Stomach (tissue), 9 donors: ENCODE data around the gene CNOT9. TPM values are rescaled to one million over a fixed set of nuclear protein-coding genes. Genes with fewer than 3 reads are reported as not detected.

Experiments used
- DNase-seq, 2 donors: peaks; one replicate each; pipeline versions ENCODE4 v3.0.0 to v3.0.0-alpha.2; 2013 to 2019
- H3K27ac ChIP-seq, 5 donors: fragments of 200-600 bp in 4 of 5; sonication (generic) in 4 of 5; one replicate each; pipeline ENCODE4 v1.5.1; 2013 to 2019; ENCODE audit warnings: mild to moderate bottlenecking in 1 of 5, moderate library complexity in 1 of 5
- H3K27me3 ChIP-seq, 3 donors: fragments of 200-600 bp; sonication (generic); one replicate each; pipeline ENCODE4 v1.5.1; 2017 to 2019; ENCODE audit warnings: mixed run types in 1 of 3
- H3K36me3 ChIP-seq, 4 donors: fragments of 200-600 bp; sonication (generic); 1 replicate in 3 of 4; 2 replicates in 1 of 4; pipeline ENCODE4 v1.5.1; 2016 to 2019
- H3K4me1 ChIP-seq, 4 donors: fragments of 200-600 bp; sonication (generic); one replicate each; pipeline ENCODE4 v1.5.1; 2016 to 2019
- H3K4me3 ChIP-seq, 4 donors: fragments of 200-600 bp; sonication (generic) in 3 of 4; one replicate each; pipeline ENCODE4 v1.5.1; 2016 to 2019; ENCODE audit warnings: mild to moderate bottlenecking in 1 of 4
- H3K9me3 ChIP-seq, 4 donors: fragments of 200-600 bp; sonication (generic); one replicate each; pipeline ENCODE4 v1.5.1; 2016 to 2019
- CTCF ChIP-seq, 7 experiments: fragments of 450-650 bp in 4 of 7; fragments of 200-600 bp in 3 of 7; sonication (generic) in 3 of 7; IDR thresholded peaks; one replicate each; pipeline ENCODE4 v1.5.1; 2016 to 2019; ENCODE audit warnings: antibody characterized with exemption in 7 of 7, control low read depth in 2 of 7, mild to moderate bottlenecking in 1 of 7
- EP300 ChIP-seq: sonication (generic); formaldehyde crosslinking; IDR thresholded peaks from one replicate; pipeline ENCODE4 v1.6.1; 2017; ENCODE audit warnings: antibody characterized with exemption
- POLR2A ChIP-seq, 4 donors: fragments of 450-650 bp; IDR thresholded peaks; one replicate each; pipeline ENCODE4 v1.6.1; 2016; ENCODE audit warnings: antibody characterized with exemption in 4 of 4, control low read depth in 2 of 4, mild to moderate bottlenecking in 1 of 4, moderate library complexity in 1 of 4
- POLR2AphosphoS5 ChIP-seq, 3 donors: sonication (generic); formaldehyde crosslinking; IDR thresholded peaks; one replicate each; pipeline ENCODE4 v1.6.1; 2016; ENCODE audit warnings: antibody characterized with exemption in 3 of 3
- WGBS, 5 donors: extraction: QIAGEN DNeasy Blood & Tissue Kit in 3 of 5; methylation state at CpG; one replicate each; pipeline versions ENCODE4 v1.1.5 to v1.1.7; 2013 to 2018; 5-methylcytosine and 5-hydroxymethylcytosine counted together
- intact Hi-C: fragments of 100-400 bp; cut with DNase I; formaldehyde crosslinking; loops from one replicate; pipeline ENCODE4 v1.15.1; 2023; ENCODE audit warnings: low total_unique reads
- polyA plus RNA-seq, 3 donors: library from polyadenylated mRNA; stranded (reverse); fragments of 200-250 nt; gene quantifications; one replicate each; pipeline ENCODE4 v1.2.3, GENCODE V29; 2013
- total RNA-seq, 5 donors: library from RNA; depleted of rRNA; stranded (reverse); fragments of >200 nt; gene quantifications; one replicate each; pipeline versions ENCODE4 v1.1.0 to v1.2.3, GENCODE V29; 2014 to 2016
- donor health status: healthy with polysubstance abuse.
- donor health status: Bipolar disorder and iron deficiency.
- donor health status: healthy.

The CNOT9 gene
- total and polyA plus RNA-seq, 8 donors: 5.5 to 64.8 (median 19.6) TPM

GRCh38 chr2:218638372-218638771, 69.7 kb downstream of the CNOT9 start:
- Histone ChIP-seq H3K27ac (no peak overlapping the region), H3K36me3 (peaks cover 85 to 100% (median 99%) of the 10 kb centered on the region in 4 donors), H3K4me3 (no peak overlapping the region), H3K27me3 (no peaks in the 10 kb centered on the region), H3K4me1 (no peaks in the 10 kb centered on the region), H3K9me3 (no peaks in the 10 kb centered on the region)
- WGBS, 5 donors: 96 to 99% (median 97%) methylated on average over 18 of the region's 18 CpGs
- no peak for TF ChIP-seq EP300
- no peak for TF ChIP-seq CTCF (IDR thresholded peaks at IDR 0.05)
- intact Hi-C loops: no loop called here
- no peak for DNase-seq

- Histone ChIP-seq H3K4me3 (no peak overlapping the region), H3K4me1 (no peaks in the 10 kb centered on the region), H3K9me3 (no peaks in the 10 kb centered on the region), H3K27ac (no peak overlapping the region), H3K27me3 (no peaks in the 10 kb centered on the region), H3K36me3 (peaks cover 84 to 99% (median 98%) of the 10 kb centered on the region in 4 donors)
- DNase-seq: no peak
- WGBS, 5 donors: 88 to 94% (median 92%) methylated on average over 12 to 18 of the region's 18 CpGs
- intact Hi-C loops: no loop called here
- TF ChIP-seq POLR2AphosphoS5 (IDR thresholded peaks at IDR 0.05): no peak
- no peak for TF ChIP-seq EP300
- TF ChIP-seq CTCF (IDR thresholded peaks at IDR 0.05): no peak
- TF ChIP-seq POLR2A (IDR thresholded peaks at IDR 0.05): no peak
Observed at GRCh38 chr2:218642121-218642656, 73.5 kb downstream of the CNOT9 start.

GRCh38 chr2:218642786-218643185, 74.1 kb downstream of the CNOT9 start:
- H3K4me3 ChIP-seq: no peak overlapping the region
- DNase-seq: no peak
- H3K27me3 ChIP-seq: no peaks in the 10 kb centered on the region
- no peaks in the 10 kb centered on the region for H3K4me1 ChIP-seq
- 89 to 95% (median 92%) methylated on average over 15 to 17 of the region's 17 CpGs for WGBS, 5 donors
- no peak overlapping the region for H3K27ac ChIP-seq
- TF ChIP-seq POLR2AphosphoS5 (IDR thresholded peaks at IDR 0.05) (no peak), POLR2A (IDR thresholded peaks at IDR 0.05) (no peak), CTCF (IDR thresholded peaks at IDR 0.05) (no peak), EP300 (no peak)
- intact Hi-C loops: no loop called here
- peaks cover 83 to 99% (median 98%) of the 10 kb centered on the region in 4 donors for H3K36me3 ChIP-seq
- H3K9me3 ChIP-seq: no peaks in the 10 kb centered on the region

- Histone ChIP-seq H3K27ac (no peak overlapping the region), H3K4me1 (no peaks in the 10 kb centered on the region), H3K4me3 (no peak overlapping the region), H3K9me3 (no peaks in the 10 kb centered on the region), H3K27me3 (no peaks in the 10 kb centered on the region), H3K36me3 (peaks cover 83 to 99% (median 98%) of the 10 kb centered on the region in 4 donors)
- no peak for TF ChIP-seq EP300
- no peak for TF ChIP-seq POLR2AphosphoS5 (IDR thresholded peaks at IDR 0.05)
- TF ChIP-seq CTCF (IDR thresholded peaks at IDR 0.05): no peak
- TF ChIP-seq POLR2A (IDR thresholded peaks at IDR 0.05): no peak
- intact Hi-C loops: no loop called here
- WGBS, 5 donors: 91 to 97% (median 94%) methylated on average over 10 of the region's 10 CpGs
- DNase-seq: no peak
Observed at GRCh38 chr2:218643751-218644310, 75.2 kb downstream of the CNOT9 start.
